ENCODE data around the gene SH2D3C. TPM values are rescaled to one million over a fixed set of nuclear protein-coding genes. Genes with fewer than 3 reads are reported as not detected.

SH2D3C gene
- polyA plus RNA-seq, 4 donors: 15.1 to 18.6 (median 16.1) TPM

GRCh38 chr9:127749090-127749787 is 29.2 kb downstream of the SH2D3C start:
- no peak for DNase-seq (ENCODE audit: low read depth in 4 of 4, low spot score in 3 of 4)

- no peak for DNase-seq (ENCODE audit: low read depth in 4 of 4, low spot score in 3 of 4)
These were observed 31.4 kb downstream of the SH2D3C start for GRCh38 chr9:127746959-127747569.

GRCh38 chr9:127744398-127745110 is 33.9 kb downstream of the SH2D3C start:
- no peak for DNase-seq (ENCODE audit: low read depth in 4 of 4, low spot score in 3 of 4)

GRCh38 chr9:127742435-127743088 is 35.9 kb downstream of the SH2D3C start:
- DNase-seq (ENCODE audit: low read depth in 4 of 4, low spot score in 3 of 4): peak in 3 of 4 donors; percentile 61 to 71 (median 69)

GRCh38 chr9:127741831-127742434 is 36.5 kb downstream of the SH2D3C start:
- DNase-seq (ENCODE audit: low read depth in 4 of 4, low spot score in 3 of 4): peak in 1 of 4 donors; percentile 59

- DNase-seq (ENCODE audit: low read depth in 4 of 4, low spot score in 3 of 4): no peak
These were observed 38.7 kb downstream of the SH2D3C start for GRCh38 chr9:127739614-127740330.

- DNase-seq (ENCODE audit: low read depth in 4 of 4, low spot score in 3 of 4): no peak
These were observed 39.8 kb downstream of the SH2D3C start for GRCh38 chr9:127738666-127739065.

GRCh38 chr9:127735530-127736185 is 42.8 kb downstream of the SH2D3C start:
- no peak for DNase-seq (ENCODE audit: low read depth in 4 of 4, low spot score in 3 of 4)

- peak; percentile 93 to 95 (median 95) for DNase-seq (ENCODE audit: low read depth in 4 of 4, low spot score in 3 of 4)
These were observed 43.5 kb downstream of the SH2D3C start, which contains the start of gene TOR2A for GRCh38 chr9:127734747-127735529. TOR2A (minus strand) TSS chr9:127735294; CDS start chr9:127735270, 24 bp downstream.

- no peak for DNase-seq (ENCODE audit: low read depth in 4 of 4, low spot score in 3 of 4)
These were observed 44.2 kb downstream of the SH2D3C start for GRCh38 chr9:127734247-127734746.

- no peak for DNase-seq (ENCODE audit: low read depth in 4 of 4, low spot score in 3 of 4)
These were observed 44.9 kb downstream of the SH2D3C start for GRCh38 chr9:127733614-127734013.

GRCh38 chr9:127732444-127732843 is 46.0 kb downstream of the SH2D3C start:
- DNase-seq (ENCODE audit: low read depth in 4 of 4, low spot score in 3 of 4): no peak

- DNase-seq (ENCODE audit: low read depth in 4 of 4, low spot score in 3 of 4): no peak
These were observed 46.5 kb downstream of the SH2D3C start for GRCh38 chr9:127731938-127732337.

GRCh38 chr9:127730799-127731410 is 47.6 kb downstream of the SH2D3C start:
- no peak for DNase-seq (ENCODE audit: low read depth in 4 of 4, low spot score in 3 of 4)

- DNase-seq (ENCODE audit: low read depth in 4 of 4, low spot score in 3 of 4): no peak
These were observed 48.2 kb downstream of the SH2D3C start for GRCh38 chr9:127730262-127730661.

GRCh38 chr9:127729522-127730256 is 48.8 kb downstream of the SH2D3C start:
- DNase-seq (ENCODE audit: low read depth in 4 of 4, low spot score in 3 of 4): no peak

- no peak for DNase-seq (ENCODE audit: low read depth in 4 of 4, low spot score in 3 of 4)
These were observed 49.7 kb downstream of the SH2D3C start for GRCh38 chr9:127728808-127729207.

Data from right renal pelvis (tissue), 4 donors.